CD4-positive, alpha-beta T cell treated with Interleukin-6 for 4 hours (primary cell): ENCODE data around the gene OR51D1.

Source experiments
- DNase-seq: peaks from one replicate; pipeline ENCODE4 v3.0.0-alpha.2; 2020; ENCODE audit warnings: mixed read lengths

OR51D1 gene

DNA sequence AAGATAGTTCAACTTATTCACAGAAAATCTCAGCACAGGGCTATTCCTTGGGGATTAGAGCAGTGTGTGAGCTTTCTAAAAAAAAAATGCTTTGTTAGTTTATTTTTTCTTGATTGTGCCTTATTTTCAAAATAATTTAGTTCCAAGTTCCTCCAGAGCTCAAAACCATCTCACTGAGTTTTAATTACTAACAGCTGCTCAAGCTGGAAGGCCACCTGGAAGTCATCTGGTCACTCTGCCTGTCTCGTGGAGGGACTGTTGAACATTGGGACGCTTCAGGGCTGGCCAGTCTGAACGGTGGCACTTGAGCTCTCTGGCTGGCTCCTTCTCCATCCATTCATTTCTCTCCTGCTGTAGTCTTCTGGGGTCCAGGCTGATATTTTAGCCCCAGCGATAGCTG lies 10.5 kb downstream of the OR51D1 start:
- no peak for DNase-seq

DNA sequence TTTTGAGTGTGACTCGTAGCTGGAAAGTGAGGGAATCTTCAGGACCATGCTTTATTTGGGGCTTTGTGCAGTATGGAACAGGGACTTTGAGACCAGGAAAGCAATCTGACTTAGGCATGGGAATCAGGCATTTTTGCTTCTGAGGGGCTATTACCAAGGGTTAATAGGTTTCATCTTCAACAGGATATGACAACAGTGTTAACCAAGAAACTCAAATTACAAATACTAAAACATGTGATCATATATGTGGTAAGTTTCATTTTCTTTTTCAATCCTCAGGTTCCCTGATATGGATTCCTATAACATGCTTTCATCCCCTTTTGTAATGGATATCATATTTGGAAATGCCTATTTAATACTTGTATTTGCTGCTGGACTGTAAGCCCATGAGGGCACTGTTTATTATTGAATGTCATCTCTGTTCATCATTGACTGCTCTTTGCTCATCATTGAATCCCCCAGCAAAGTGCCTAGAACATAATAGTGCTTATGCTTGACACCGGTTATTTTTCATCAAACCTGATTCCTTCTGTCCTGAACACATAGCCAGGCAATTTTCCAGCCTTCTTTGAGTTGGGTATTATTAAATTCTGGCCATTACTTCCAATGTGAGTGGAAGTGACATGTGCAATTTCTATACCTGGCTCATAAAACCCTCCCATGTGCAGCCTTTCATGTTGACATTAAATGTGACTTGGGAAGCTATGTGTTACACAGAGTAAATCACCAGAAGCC lies 17.5 kb downstream of the OR51D1 start:
- no peak for DNase-seq

DNA sequence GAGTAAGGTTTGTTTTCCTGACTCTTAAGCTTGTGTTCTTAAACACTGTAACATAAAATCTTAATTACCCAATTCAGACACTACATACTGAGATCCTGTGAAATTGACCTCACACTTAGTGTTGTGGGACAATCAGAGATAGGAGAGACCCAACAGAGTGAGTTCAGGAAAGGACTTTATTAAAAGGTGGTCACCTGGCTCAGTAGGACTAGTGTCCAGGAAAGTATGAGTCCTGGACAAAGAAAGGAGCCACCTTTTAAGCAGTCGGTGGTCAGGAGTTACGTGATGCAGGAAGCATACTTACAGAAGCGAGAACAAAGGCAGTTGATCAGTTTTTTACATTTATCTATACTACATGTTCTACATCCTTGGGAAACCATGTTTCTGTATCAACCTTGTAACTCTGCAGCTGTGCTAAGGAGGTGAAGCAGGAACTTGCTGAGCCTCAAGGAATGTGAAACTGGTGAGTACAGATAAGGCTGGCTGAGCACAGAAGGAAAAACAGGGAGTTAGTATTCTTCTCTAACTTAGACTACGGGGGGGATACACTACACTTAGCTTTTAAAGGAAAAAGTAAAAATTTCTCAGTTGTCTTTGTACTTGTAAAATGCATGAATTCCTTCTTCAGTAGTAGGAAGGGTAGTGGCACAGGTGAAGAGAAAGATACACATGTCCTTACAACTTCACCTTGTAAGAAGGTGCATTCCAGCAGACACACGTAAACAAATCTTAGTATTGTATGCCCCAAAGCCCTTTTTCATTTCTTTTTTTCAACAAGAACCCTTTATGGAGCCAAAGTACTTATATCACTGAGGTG lies 21.6 kb downstream of the OR51D1 start:
- DNase-seq = no peak

DNA sequence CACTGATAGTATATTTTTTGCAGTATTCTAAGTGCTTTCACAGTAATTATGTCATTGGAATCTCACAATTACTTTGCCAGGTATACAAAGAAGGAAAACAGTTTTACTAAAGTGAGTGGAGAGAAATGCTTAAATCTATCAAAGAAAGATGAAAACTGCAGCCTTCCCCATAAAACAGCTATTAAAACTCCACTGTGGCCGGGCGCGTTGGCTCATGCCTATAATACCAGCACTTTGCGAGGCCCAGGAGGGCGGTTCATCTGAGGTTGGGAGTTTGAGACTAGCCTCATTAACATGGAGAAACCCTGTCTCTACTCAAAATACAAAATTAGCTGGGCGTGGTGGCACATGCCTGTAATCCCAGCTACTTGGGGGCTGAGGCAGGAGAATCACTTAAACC lies 25.6 kb downstream of the OR51D1 start:
- DNase-seq = no peak

DNA sequence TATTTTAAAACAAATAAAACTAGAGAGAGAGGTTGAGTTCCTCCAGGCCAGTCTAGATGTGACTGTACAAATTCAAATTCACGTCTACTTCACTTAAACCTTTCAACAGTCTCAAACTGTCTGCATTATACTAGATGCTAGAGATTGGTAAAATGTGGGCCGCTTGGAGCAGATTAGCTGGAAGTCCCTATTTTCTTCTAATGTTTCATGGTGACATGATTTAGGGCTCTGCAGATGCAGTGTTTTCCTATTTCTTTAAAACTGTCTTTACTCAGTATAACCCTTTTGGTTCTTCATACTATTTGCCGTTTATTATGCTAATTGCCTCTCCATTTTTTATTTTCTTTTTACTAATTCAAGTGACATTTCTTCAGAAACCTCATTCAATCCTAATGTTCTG lies 26.9 kb downstream of the OR51D1 start:
- no peak for DNase-seq

DNA sequence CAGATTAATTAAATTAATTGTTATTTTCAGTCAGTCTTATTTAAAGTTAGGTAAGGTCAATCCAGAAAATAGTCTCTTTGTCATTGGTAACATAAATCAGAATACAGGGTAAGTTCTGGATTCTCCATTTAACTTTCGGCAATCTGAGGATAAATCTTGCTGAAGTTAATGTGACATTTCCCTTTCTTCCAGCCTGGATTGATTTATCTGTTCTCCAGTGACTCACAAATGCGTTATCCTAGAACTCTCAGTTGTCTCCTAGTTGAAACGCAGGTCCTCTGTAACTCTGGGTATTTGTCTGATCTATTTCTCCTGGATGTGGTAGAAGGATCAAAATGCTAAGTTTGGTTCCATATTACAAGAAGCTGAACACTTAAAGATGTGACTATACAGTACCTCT lies 27.5 kb downstream of the OR51D1 start:
- DNase-seq = no peak

DNA sequence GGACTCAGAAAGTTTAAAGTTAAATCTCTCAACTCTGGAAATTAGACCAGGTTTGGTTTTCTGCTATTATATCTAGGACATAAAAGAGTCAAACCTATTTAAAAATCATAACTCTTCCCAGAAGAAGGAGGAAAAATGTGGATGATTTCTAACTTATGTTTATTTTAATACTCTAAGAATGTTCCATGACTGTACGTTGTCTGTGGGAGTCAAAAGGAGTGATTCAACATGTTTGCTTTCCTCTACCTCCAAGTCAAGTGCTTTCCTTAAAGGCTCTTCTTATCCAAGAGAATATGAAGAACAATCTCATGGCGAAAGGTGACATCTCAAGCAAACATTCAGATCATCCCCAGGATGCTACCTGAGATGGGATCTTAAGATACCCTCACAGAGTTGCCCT lies 28.1 kb downstream of the OR51D1 start:
- DNase-seq = no peak

DNA sequence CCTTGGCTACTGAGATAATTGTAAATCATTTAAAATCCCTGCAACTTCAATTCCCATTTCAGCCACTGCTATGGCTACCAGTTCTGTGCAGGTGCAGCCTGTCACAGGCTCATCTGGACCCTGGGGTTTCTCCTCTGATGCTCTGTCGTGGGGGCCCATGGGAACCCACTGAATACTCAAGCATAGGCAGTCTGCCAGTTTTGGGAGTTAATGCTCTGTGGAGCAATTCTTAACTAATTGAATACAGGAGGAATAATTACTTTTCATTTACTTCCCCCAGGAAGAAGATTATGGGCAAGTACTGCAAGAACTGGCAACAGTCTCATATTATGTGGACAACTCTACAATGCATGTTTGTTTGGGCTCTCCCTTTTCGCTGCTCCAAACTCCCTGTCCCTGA lies 34.5 kb downstream of the OR51D1 start:
- DNase-seq = no peak

DNA sequence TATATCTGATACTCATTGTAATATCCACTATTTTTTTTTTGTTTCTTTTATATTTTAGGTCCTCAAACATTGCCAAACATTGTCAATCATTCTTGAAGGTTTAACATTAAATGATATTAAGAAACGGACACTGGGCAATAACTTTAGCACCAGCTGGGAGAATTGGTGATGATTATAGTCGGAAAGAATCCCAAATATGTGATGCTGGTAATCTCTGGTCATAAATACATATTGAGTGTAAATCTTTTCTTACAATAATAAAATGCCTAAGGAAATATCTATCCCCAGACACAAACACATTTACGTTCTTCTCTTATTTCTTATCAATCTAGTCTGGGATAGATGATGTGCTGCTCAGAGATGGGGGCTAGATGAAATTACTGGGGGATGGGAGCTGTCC lies 35.2 kb downstream of the OR51D1 start:
- no peak for DNase-seq

DNA sequence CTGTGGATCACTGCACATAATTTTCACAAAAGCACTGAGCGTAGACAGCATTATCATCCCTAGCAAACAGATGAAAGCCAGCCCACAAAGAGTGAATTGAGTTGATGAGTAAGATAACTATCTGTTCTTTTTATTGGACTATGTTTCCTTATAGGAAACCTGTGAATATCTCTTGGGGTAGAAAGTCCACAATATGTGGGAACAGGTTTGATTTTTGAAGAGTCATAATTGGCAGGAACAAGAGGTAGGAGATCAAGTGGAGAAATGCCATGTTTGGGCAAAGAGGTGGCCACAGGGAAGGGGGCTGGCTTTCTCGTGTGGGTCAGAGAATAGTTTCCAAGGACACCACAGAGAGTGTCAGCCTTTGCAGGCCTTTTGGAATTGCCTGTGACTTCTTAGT lies 36.5 kb downstream of the OR51D1 start:
- DNase-seq = no peak

DNA sequence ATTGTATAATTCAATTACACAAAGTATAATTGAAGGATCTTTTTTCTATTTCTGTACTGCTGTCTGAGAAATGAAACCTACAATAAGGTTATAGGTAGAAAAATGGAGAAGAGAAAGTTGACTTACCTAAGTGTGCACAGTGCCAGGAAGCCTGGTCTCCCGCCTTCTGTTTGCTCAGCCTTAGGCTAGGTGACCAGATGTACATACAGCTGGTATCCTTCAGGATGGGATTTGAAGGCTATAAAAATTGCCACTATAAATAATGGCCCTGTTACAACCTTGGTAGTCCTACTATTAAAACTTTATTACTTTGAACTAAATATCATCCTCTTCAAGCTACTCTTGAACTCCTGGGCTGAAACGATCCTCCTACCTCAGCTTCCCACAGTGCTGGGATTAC lies 40.7 kb downstream of the OR51D1 start:
- no peak for DNase-seq

DNA sequence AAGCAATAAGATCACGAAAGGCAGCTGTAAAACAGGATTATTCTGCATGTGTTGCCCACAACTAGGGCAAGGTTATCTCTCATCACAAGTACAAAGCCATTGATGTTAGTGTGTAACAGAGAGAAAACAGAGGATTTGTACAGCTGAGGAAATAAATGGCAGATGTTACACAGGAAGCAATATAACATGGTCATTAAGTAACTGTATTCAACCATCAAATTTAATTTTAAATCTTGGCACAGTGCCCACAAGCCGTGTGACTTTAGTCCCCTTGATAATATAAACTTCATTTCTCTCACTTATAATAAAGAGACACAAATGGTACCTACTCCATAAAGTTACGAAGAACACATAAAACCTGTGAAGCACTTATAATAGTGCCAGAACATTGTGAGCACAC lies 43.1 kb downstream of the OR51D1 start:
- no peak for DNase-seq

DNA sequence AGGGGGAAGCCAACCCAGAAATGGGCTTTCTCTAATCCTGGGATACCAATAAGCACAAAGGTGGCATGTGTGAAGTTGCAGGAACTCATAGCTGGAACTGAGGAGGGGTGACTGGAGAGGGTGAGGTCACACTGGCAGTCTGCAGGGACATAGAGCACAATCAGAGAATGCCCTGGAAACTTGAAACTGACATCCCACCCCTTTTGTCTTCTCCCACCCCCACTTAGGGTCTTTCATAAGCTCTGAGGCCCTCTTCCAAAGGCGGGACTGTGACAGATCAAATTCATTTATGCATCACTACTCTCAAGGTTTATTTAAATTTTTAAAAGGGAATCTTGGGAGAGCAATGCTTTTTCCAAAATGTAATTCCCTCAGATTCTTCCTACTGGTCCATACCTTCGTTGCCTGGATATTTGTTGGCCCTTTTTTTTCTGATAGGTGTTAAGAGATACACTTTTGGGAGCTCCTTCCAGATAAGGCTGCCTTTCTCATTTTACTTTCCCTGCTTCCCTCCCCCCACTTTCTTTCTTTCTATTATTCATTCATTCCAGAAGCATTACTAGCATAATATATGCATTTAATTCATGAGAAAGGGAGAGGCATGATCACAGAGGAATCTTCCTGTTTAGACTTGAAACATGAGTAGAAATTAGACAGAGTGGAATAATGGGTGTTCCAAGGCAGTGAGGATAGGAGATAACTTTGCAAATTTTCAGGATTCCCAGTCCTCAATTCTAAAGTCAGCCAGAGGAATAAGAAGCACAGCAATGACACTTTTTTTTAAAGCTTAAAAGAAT lies 45.5 kb downstream of the OR51D1 start:
- no peak for DNase-seq

DNA sequence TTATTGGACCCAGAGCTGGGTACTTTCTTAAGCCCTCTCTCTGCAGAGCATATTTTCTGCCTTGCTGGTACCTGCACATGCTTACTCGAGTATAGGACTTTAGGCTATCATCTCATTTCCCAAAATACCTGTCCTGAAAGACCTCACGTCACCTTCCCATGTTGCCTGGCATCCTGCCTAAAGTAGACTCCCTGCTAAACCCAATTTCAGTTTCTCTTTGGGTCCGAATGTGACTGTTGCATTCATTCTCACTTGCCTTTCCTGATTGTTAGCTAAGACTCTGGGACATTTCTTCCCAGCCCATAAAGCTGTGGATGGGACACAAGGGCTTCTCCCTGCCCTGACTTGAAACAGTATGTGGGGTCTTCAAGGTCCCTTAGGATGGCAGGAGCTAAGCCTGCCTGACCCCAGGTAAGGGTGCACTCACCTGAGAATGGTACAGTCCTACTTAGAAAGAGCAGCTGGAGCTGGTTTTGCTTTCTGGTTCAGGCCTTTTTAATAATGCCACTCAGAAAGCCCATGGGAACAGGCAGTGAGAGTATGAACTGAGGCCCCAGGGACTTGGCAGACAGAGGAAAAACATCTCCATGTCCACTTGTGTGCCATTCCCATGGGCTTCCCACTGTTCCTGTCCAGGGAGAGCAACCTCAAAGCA lies 47.5 kb downstream of the OR51D1 start:
- DNase-seq = no peak
